Panc1 (cell line): ENCODE data around the gene HSPA12A.

Experiments used
- CTCF ChIP-seq: fragments of 450-650 bp; IDR thresholded peaks from 2 replicates; pipeline ENCODE4 v1.5.1; 2017; ENCODE audit warnings: mild to moderate bottlenecking
- POLR2AphosphoS5 ChIP-seq: IDR thresholded peaks from 2 replicates; pipeline ENCODE4 v1.6.1; 2012; ENCODE audit warnings: mild to moderate bottlenecking, low read depth, low read length, moderate library complexity
- SIN3A ChIP-seq: IDR thresholded peaks from 2 replicates; pipeline ENCODE4 v1.6.1; 2012; ENCODE audit warnings: low read depth, mild to moderate bottlenecking, low read length, moderate library complexity, borderline replicate concordance; ENCODE audit not compliant: insufficient read depth
- TCF7L2 ChIP-seq: IDR thresholded peaks from 2 replicates; pipeline ENCODE4 v1.6.1; 2011; ENCODE audit warnings: mild to moderate bottlenecking, low read depth, low read length, inconsistent platforms
- TF ChIP-seq, protein P1 (sequence below), 2 experiments: IDR thresholded peaks; 2 replicates each; pipeline ENCODE4 v1.6.1; 2011 to 2012; ENCODE audit warnings: low read depth in 2 of 2, control low read depth in 1 of 2, low read length in 1 of 2, mild to moderate bottlenecking in 1 of 2, moderate library complexity in 1 of 2; ENCODE audit not compliant: insufficient read depth in 1 of 2

DNA sequence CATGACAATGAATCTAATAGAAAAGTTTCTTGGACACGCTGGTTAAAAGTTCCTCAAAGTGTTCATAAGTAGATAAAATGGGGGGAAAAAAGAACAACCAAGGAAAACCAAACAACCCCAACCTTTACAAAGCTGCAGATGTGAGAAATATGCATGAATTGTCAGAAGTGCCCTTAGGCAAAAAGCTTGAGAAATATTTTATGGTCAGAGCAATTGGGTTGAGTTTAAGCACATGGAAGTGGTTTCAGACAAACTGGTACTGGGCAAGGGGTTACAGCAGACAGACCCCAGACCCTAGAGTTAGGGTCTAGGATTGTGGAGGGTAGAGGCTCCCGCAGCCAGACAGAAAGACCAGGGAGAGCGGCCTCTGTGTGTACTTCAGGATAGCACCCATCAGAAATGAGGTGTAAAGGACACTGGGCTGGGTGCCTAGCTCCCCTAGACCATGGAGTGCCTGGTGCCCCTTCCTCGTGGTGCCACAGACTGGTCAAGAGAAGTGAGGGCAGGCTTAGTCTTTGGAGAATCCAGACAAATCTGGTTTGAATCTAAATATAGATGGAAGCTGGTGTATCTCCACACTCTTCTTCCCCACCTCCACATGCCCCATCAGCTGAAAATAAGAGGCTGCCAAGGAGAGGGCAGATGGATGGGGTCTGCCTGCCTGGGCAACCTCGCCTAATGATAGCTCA, 84.4 kb downstream of the HSPA12A start:
- TF ChIP-seq POLR2AphosphoS5, result no peak
- TF ChIP-seq CTCF, result no peak
- no peak for TF ChIP-seq TCF7L2
- TF ChIP-seq, protein P1, sequence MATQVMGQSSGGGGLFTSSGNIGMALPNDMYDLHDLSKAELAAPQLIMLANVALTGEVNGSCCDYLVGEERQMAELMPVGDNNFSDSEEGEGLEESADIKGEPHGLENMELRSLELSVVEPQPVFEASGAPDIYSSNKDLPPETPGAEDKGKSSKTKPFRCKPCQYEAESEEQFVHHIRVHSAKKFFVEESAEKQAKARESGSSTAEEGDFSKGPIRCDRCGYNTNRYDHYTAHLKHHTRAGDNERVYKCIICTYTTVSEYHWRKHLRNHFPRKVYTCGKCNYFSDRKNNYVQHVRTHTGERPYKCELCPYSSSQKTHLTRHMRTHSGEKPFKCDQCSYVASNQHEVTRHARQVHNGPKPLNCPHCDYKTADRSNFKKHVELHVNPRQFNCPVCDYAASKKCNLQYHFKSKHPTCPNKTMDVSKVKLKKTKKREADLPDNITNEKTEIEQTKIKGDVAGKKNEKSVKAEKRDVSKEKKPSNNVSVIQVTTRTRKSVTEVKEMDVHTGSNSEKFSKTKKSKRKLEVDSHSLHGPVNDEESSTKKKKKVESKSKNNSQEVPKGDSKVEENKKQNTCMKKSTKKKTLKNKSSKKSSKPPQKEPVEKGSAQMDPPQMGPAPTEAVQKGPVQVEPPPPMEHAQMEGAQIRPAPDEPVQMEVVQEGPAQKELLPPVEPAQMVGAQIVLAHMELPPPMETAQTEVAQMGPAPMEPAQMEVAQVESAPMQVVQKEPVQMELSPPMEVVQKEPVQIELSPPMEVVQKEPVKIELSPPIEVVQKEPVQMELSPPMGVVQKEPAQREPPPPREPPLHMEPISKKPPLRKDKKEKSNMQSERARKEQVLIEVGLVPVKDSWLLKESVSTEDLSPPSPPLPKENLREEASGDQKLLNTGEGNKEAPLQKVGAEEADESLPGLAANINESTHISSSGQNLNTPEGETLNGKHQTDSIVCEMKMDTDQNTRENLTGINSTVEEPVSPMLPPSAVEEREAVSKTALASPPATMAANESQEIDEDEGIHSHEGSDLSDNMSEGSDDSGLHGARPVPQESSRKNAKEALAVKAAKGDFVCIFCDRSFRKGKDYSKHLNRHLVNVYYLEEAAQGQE (IDR thresholded peaks at IDR 0.05; ENCODE audit: insufficient read depth in 1 of 2, low read depth in 2 of 2, low read length in 1 of 2), result no peak
- no peak for TF ChIP-seq SIN3A
